Activated T-cell treated with anti-CD3 and anti-CD28 coated beads, Interleukin-2, amount 50 U/mL, for 24 hours (primary cell): ENCODE data around the gene RPN1.
A peak's percentile ranks its signal among the peaks of the same experiment; 100 is the strongest.

Source experiments
- DNase-seq: peaks from one replicate; pipeline ENCODE4 v3.0.0-alpha.2; 2020
- H3K27ac Mint-ChIP-seq: 2 replicates; pipeline ENCODE4 v1.8.0; 2020; ENCODE audit warnings: mild to moderate bottlenecking, mixed read lengths
- H3K27me3 Mint-ChIP-seq: 2 replicates; pipeline ENCODE4 v1.8.0; 2020; ENCODE audit warnings: mixed read lengths
- H3K36me3 Mint-ChIP-seq: 2 replicates; pipeline ENCODE4 v1.8.0; 2020; ENCODE audit warnings: low read depth, mixed read lengths
- H3K4me1 Mint-ChIP-seq: 2 replicates; pipeline ENCODE4 v1.8.0; 2020; ENCODE audit warnings: low read depth, mixed read lengths
- H3K4me3 Mint-ChIP-seq: 2 replicates; pipeline ENCODE4 v1.8.0; 2020; ENCODE audit warnings: mild to moderate bottlenecking, moderate library complexity, mixed read lengths
- H3K9me3 Mint-ChIP-seq: 2 replicates; pipeline ENCODE4 v1.8.0; 2020; ENCODE audit warnings: mixed read lengths

The RPN1 gene

GRCh38 chr3:128585974-128586373 is 64.6 kb downstream of the RPN1 start:
- H3K27ac Mint-ChIP-seq, result no peak overlapping the region
- no peaks in the 10 kb centered on the region for H3K9me3 Mint-ChIP-seq
- H3K4me3 Mint-ChIP-seq, result no peak overlapping the region
- peaks cover 14% of the 10 kb centered on the region for H3K27me3 Mint-ChIP-seq
- H3K36me3 Mint-ChIP-seq, result no peaks in the 10 kb centered on the region
- H3K4me1 Mint-ChIP-seq, result peaks cover 2% of the 10 kb centered on the region
- no peak for DNase-seq

- Mint-ChIP-seq H3K4me1 (peaks cover 2% of the 10 kb centered on the region), H3K4me3 (no peak overlapping the region), H3K9me3 (no peaks in the 10 kb centered on the region), H3K36me3 (no peaks in the 10 kb centered on the region), H3K27me3 (peaks cover 14% of the 10 kb centered on the region), H3K27ac (no peak overlapping the region)
- DNase-seq, result no peak
Observed at GRCh38 chr3:128585189-128585588, 65.4 kb downstream of the RPN1 start.

GRCh38 chr3:128584412-128585020 is 66.1 kb downstream of the RPN1 start:
- Mint-ChIP-seq H3K4me3 (no peak overlapping the region), H3K27ac (no peak overlapping the region), H3K9me3 (no peaks in the 10 kb centered on the region), H3K4me1 (peaks cover 2% of the 10 kb centered on the region), H3K27me3 (peaks cover 14% of the 10 kb centered on the region), H3K36me3 (no peaks in the 10 kb centered on the region)
- peak; percentile 50 for DNase-seq

GRCh38 chr3:128581566-128581965 is 69.1 kb downstream of the RPN1 start:
- no peaks in the 10 kb centered on the region for H3K4me1 Mint-ChIP-seq

GRCh38 chr3:128579927-128580326 is 70.7 kb downstream of the RPN1 start:
- H3K27ac Mint-ChIP-seq, result no peak overlapping the region

More at GRCh38 chr3:128581566-128581965, 69.1 kb downstream of the RPN1 start:
- H3K27me3 Mint-ChIP-seq, result peaks cover 14% of the 10 kb centered on the region
- H3K36me3 Mint-ChIP-seq, result no peaks in the 10 kb centered on the region
- H3K4me3 Mint-ChIP-seq, result no peak overlapping the region
- no peaks in the 10 kb centered on the region for H3K9me3 Mint-ChIP-seq
- H3K27ac Mint-ChIP-seq, result no peak overlapping the region
- no peak for DNase-seq

GRCh38 chr3:128578346-128578745 is 72.3 kb downstream of the RPN1 start:
- no peak for DNase-seq
- Mint-ChIP-seq H3K4me1 (peaks cover 5% of the 10 kb centered on the region), H3K27ac (no peak overlapping the region), H3K4me3 (no peak overlapping the region), H3K27me3 (peaks cover 37% of the 10 kb centered on the region), H3K36me3 (no peaks in the 10 kb centered on the region), H3K9me3 (no peaks in the 10 kb centered on the region)

More at GRCh38 chr3:128579927-128580326, 70.7 kb downstream of the RPN1 start:
- DNase-seq, result no peak
- no peak overlapping the region for H3K4me3 Mint-ChIP-seq
- H3K9me3 Mint-ChIP-seq, result no peaks in the 10 kb centered on the region
- H3K27me3 Mint-ChIP-seq, result peaks cover 27% of the 10 kb centered on the region
- no peaks in the 10 kb centered on the region for H3K4me1 Mint-ChIP-seq
- no peaks in the 10 kb centered on the region for H3K36me3 Mint-ChIP-seq

- no peak overlapping the region for H3K27ac Mint-ChIP-seq
- no peak overlapping the region for H3K4me3 Mint-ChIP-seq
- DNase-seq, result no peak
- H3K9me3 Mint-ChIP-seq, result no peaks in the 10 kb centered on the region
- no peaks in the 10 kb centered on the region for H3K36me3 Mint-ChIP-seq
- peaks cover 34% of the 10 kb centered on the region for H3K27me3 Mint-ChIP-seq
- peaks cover 12% of the 10 kb centered on the region for H3K4me1 Mint-ChIP-seq
Observed at GRCh38 chr3:128577711-128578110, 72.9 kb downstream of the RPN1 start.

GRCh38 chr3:128576290-128576689 is 74.3 kb downstream of the RPN1 start:
- DNase-seq, result no peak
- H3K36me3 Mint-ChIP-seq, result no peaks in the 10 kb centered on the region
- no peak overlapping the region for H3K4me3 Mint-ChIP-seq
- H3K27me3 Mint-ChIP-seq, result peaks cover 31% of the 10 kb centered on the region
- H3K4me1 Mint-ChIP-seq, result peaks cover 18% of the 10 kb centered on the region
- H3K9me3 Mint-ChIP-seq, result no peaks in the 10 kb centered on the region
- H3K27ac Mint-ChIP-seq, result no peak overlapping the region

- no peak overlapping the region for H3K27ac Mint-ChIP-seq
- H3K9me3 Mint-ChIP-seq, result no peaks in the 10 kb centered on the region
- no peak overlapping the region for H3K4me3 Mint-ChIP-seq
- no peaks in the 10 kb centered on the region for H3K36me3 Mint-ChIP-seq
- H3K4me1 Mint-ChIP-seq, result peaks cover 18% of the 10 kb centered on the region
- H3K27me3 Mint-ChIP-seq, result peaks cover 34% of the 10 kb centered on the region
- DNase-seq, result no peak
Observed at GRCh38 chr3:128575777-128576176, 74.8 kb downstream of the RPN1 start.

- no peak overlapping the region for H3K27ac Mint-ChIP-seq
- peaks cover 41% of the 10 kb centered on the region for H3K27me3 Mint-ChIP-seq
- no peak overlapping the region for H3K4me3 Mint-ChIP-seq
- DNase-seq, result no peak
- no peaks in the 10 kb centered on the region for H3K36me3 Mint-ChIP-seq
- H3K4me1 Mint-ChIP-seq, result peaks cover 18% of the 10 kb centered on the region
- H3K9me3 Mint-ChIP-seq, result no peaks in the 10 kb centered on the region
Observed at GRCh38 chr3:128573707-128574162, 76.9 kb downstream of the RPN1 start.

GRCh38 chr3:128573160-128573559 is 77.5 kb downstream of the RPN1 start:
- H3K27ac Mint-ChIP-seq, result peak overlapping the region; percentile 68
- H3K4me3 Mint-ChIP-seq, result no peak overlapping the region
- no peaks in the 10 kb centered on the region for H3K9me3 Mint-ChIP-seq
- no peak for DNase-seq
- peaks cover 18% of the 10 kb centered on the region for H3K4me1 Mint-ChIP-seq
- H3K27me3 Mint-ChIP-seq, result peaks cover 41% of the 10 kb centered on the region
- H3K36me3 Mint-ChIP-seq, result no peaks in the 10 kb centered on the region

GRCh38 chr3:128572644-128573105 is 77.9 kb downstream of the RPN1 start:
- Mint-ChIP-seq H3K9me3 (no peaks in the 10 kb centered on the region), H3K27ac (peak overlapping the region; percentile 68), H3K27me3 (peaks cover 41% of the 10 kb centered on the region), H3K36me3 (no peaks in the 10 kb centered on the region), H3K4me3 (no peak overlapping the region), H3K4me1 (peaks cover 18% of the 10 kb centered on the region)
- DNase-seq, result peak; percentile 50

- no peak overlapping the region for H3K27ac Mint-ChIP-seq
- no peaks in the 10 kb centered on the region for H3K36me3 Mint-ChIP-seq
- DNase-seq, result no peak
- H3K4me1 Mint-ChIP-seq, result peaks cover 18% of the 10 kb centered on the region
- H3K27me3 Mint-ChIP-seq, result peaks cover 41% of the 10 kb centered on the region
- no peak overlapping the region for H3K4me3 Mint-ChIP-seq
- no peaks in the 10 kb centered on the region for H3K9me3 Mint-ChIP-seq
Observed at GRCh38 chr3:128572013-128572412, 78.6 kb downstream of the RPN1 start.
